K562 (cell line): ENCODE measurements around the gene GADD45GIP1. TPM values are rescaled to one million over a fixed set of nuclear protein-coding genes. Genes with fewer than 3 reads are reported as not detected.

Source experiments
- DACH1 ChIP-seq: fragments of 450-650 bp; IDR thresholded peaks from 2 replicates; pipeline ENCODE4 v1.6.1; 2018; ENCODE audit not compliant: partially characterized antibody
- DMBX1 ChIP-seq: fragments of 250-450 bp; sonication (Bioruptor Pico); IDR thresholded peaks from 2 replicates; pipeline ENCODE4 v1.8.0; 2022; ENCODE audit warnings: inconsistent platforms, mild to moderate bottlenecking, moderate library complexity, borderline replicate concordance
- DNMT1 ChIP-seq: fragments of 450-650 bp; IDR thresholded peaks from 2 replicates; pipeline ENCODE4 v1.6.1; 2016; ENCODE audit warnings: antibody characterized with exemption, mild to moderate bottlenecking
- FOXM1 ChIP-seq, 2 experiments: fragments of 450-650 bp in 1 of 2; sonication (generic) in 1 of 2; formaldehyde crosslinking in 1 of 2; IDR thresholded peaks; 2 replicates each; pipeline versions ENCODE4 v1.6.1 to v1.9.0; 2017 to 2022; ENCODE audit warnings: low read depth in 2 of 2, mild to moderate bottlenecking in 2 of 2, missing genetic modification reagents in 1 of 2, moderate library complexity in 1 of 2
- GTF2E2 ChIP-seq: fragments of 200-800 bp; sonication (Bioruptor generic); IDR thresholded peaks from 2 replicates; pipeline ENCODE4 v1.6.1; 2016; ENCODE audit warnings: missing genetic modification characterization, missing compliant biosample characterization
- HDAC6 ChIP-seq: IDR thresholded peaks from 2 replicates; pipeline ENCODE4 v1.6.1; 2012; ENCODE audit warnings: low read depth, mild to moderate bottlenecking, control low read depth, inconsistent platforms, low read length, moderate library complexity
- NR3C1 ChIP-seq: sonication (generic); formaldehyde crosslinking; IDR thresholded peaks from 2 replicates; pipeline ENCODE4 v1.8.1; 2022; ENCODE audit warnings: missing genetic modification reagents
- PHB ChIP-seq: fragments of 250-450 bp; sonication (Bioruptor Pico); IDR thresholded peaks from 2 replicates; pipeline ENCODE4 v1.5.0; 2021
- POLR2B ChIP-seq: fragments of 450-650 bp; IDR thresholded peaks from 2 replicates; pipeline ENCODE4 v1.6.1; 2018; ENCODE audit warnings: low read depth; ENCODE audit not compliant: partially characterized antibody
- RB1 ChIP-seq: fragments of 450-650 bp; IDR thresholded peaks from 2 replicates; pipeline ENCODE4 v1.6.1; 2017; ENCODE audit warnings: low read depth, mild to moderate bottlenecking
- RFX7 ChIP-seq: fragments of 250-450 bp; sonication (Bioruptor Pico); IDR thresholded peaks from 2 replicates; pipeline ENCODE4 v1.5.1; 2021; ENCODE audit warnings: mild to moderate bottlenecking
- YY1 ChIP-seq, 3 experiments: IDR thresholded peaks; 2 replicates each; pipeline ENCODE4 v1.6.1; 2011; ENCODE audit warnings: low read length in 2 of 3, mild to moderate bottlenecking in 2 of 3, moderate library complexity in 2 of 3, borderline replicate concordance in 1 of 3, control low read depth in 1 of 3, low read depth in 1 of 3; ENCODE audit not compliant: insufficient read depth in 3 of 3, insufficient replicate concordance in 2 of 3, control insufficient read depth in 1 of 3, insufficient read length in 1 of 3; ENCODE audit errors: extremely low read depth in 1 of 3
- ZNF184 ChIP-seq: sonication (generic); formaldehyde crosslinking; IDR thresholded peaks from 2 replicates; pipeline ENCODE4 v1.5.0; 2020; ENCODE audit warnings: missing genetic modification reagents
- ZNF780A ChIP-seq: fragments of 250-450 bp; sonication (Bioruptor Pico); IDR thresholded peaks from 2 replicates; pipeline ENCODE4 v1.5.0; 2021; ENCODE audit warnings: mild to moderate bottlenecking
- polyA plus RNA-seq, 8 experiments: library from polyadenylated mRNA; depleted of rRNA in 4 of 8; stranded (reverse) in 5 of 8; unstranded in 3 of 8; fragments of >200 nt; fragmentation: Nextera tagmentation in 2 of 8; fragmentation: Illumina TruSeq in 1 of 8; extraction: Ambion mirVana in 2 of 8; extraction: Trizol in 1 of 8; gene quantifications; 2 replicates each; pipeline versions ENCODE4 v1.2.1 to v1.2.3, GENCODE V29; 2011 to 2014; ENCODE audit warnings: inconsistent platforms in 1 of 8, missing spikeins in 1 of 8
- total RNA-seq, 7 experiments: library from RNA; depleted of rRNA in 6 of 7; stranded (reverse); fragments of >200 nt in 6 of 7; fragmentation: Illumina TruSeq in 2 of 7; extraction: Trizol in 2 of 7; gene quantifications; 2 replicates each; pipeline versions ENCODE4 v1.2.1 to v1.2.3, GENCODE V29; 2011 to 2021; ENCODE audit warnings: low replicate concordance in 1 of 7
- TF ChIP-seq, protein P1 (sequence below): fragments of 250-450 bp; sonication (Bioruptor Pico); IDR thresholded peaks from 2 replicates; pipeline ENCODE4 v1.8.0; 2021; ENCODE audit warnings: borderline replicate concordance, mild to moderate bottlenecking, moderate library complexity; ENCODE audit not compliant: poor library complexity, severe bottlenecking
- TF ChIP-seq, protein P2 (sequence below): fragments of 450-650 bp; IDR thresholded peaks from 2 replicates; pipeline ENCODE4 v1.6.1; 2016; ENCODE audit warnings: mild to moderate bottlenecking, moderate library complexity

Gene GADD45GIP1
- total and polyA plus RNA-seq, 9 of the 15 experiments (the other 6 are each of a cell fraction or from before 2014, with no cell fraction given) = 5.1 to 161 (median 29.2) TPM

DNA sequence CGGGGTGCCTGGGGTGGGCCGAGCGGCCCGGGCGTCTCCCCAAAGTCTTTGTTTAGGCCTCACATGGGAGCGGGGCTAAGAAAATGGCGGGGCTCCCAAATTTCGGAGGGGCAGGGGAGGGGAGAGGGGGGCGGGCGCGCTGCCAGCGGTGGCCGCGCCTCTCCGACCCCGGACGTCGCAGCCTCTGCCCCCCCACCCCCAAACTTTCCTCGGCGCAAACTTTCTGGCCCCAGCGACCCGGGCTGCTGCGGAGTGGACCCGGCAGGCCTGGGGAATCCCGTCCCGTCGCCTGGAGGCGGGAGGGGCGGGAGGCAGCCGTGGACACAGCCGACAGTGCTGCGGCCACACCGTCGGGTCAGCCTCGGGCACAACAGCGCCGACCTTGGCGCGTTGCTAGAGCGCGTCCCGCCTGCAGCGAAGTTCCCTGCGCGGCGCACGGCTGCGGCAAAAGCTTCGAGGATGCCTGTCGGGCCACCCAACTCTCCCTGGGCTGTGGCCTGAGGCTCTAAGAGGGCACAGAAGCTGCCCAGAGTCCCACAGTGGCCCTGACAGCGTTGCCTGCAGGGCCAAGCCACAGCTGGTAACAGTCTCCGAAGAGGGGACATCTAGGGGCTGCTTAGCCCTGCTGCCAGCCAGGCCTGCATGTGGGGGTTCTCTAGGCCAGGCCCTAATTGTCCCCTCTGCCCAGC is 39.5 kb upstream of the GADD45GIP1 start (continued):
- TF ChIP-seq, protein P1, sequence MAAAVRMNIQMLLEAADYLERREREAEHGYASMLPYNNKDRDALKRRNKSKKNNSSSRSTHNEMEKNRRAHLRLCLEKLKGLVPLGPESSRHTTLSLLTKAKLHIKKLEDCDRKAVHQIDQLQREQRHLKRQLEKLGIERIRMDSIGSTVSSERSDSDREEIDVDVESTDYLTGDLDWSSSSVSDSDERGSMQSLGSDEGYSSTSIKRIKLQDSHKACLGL (CRISPR knock-in tag) = no peak
- TF ChIP-seq, protein P2, sequence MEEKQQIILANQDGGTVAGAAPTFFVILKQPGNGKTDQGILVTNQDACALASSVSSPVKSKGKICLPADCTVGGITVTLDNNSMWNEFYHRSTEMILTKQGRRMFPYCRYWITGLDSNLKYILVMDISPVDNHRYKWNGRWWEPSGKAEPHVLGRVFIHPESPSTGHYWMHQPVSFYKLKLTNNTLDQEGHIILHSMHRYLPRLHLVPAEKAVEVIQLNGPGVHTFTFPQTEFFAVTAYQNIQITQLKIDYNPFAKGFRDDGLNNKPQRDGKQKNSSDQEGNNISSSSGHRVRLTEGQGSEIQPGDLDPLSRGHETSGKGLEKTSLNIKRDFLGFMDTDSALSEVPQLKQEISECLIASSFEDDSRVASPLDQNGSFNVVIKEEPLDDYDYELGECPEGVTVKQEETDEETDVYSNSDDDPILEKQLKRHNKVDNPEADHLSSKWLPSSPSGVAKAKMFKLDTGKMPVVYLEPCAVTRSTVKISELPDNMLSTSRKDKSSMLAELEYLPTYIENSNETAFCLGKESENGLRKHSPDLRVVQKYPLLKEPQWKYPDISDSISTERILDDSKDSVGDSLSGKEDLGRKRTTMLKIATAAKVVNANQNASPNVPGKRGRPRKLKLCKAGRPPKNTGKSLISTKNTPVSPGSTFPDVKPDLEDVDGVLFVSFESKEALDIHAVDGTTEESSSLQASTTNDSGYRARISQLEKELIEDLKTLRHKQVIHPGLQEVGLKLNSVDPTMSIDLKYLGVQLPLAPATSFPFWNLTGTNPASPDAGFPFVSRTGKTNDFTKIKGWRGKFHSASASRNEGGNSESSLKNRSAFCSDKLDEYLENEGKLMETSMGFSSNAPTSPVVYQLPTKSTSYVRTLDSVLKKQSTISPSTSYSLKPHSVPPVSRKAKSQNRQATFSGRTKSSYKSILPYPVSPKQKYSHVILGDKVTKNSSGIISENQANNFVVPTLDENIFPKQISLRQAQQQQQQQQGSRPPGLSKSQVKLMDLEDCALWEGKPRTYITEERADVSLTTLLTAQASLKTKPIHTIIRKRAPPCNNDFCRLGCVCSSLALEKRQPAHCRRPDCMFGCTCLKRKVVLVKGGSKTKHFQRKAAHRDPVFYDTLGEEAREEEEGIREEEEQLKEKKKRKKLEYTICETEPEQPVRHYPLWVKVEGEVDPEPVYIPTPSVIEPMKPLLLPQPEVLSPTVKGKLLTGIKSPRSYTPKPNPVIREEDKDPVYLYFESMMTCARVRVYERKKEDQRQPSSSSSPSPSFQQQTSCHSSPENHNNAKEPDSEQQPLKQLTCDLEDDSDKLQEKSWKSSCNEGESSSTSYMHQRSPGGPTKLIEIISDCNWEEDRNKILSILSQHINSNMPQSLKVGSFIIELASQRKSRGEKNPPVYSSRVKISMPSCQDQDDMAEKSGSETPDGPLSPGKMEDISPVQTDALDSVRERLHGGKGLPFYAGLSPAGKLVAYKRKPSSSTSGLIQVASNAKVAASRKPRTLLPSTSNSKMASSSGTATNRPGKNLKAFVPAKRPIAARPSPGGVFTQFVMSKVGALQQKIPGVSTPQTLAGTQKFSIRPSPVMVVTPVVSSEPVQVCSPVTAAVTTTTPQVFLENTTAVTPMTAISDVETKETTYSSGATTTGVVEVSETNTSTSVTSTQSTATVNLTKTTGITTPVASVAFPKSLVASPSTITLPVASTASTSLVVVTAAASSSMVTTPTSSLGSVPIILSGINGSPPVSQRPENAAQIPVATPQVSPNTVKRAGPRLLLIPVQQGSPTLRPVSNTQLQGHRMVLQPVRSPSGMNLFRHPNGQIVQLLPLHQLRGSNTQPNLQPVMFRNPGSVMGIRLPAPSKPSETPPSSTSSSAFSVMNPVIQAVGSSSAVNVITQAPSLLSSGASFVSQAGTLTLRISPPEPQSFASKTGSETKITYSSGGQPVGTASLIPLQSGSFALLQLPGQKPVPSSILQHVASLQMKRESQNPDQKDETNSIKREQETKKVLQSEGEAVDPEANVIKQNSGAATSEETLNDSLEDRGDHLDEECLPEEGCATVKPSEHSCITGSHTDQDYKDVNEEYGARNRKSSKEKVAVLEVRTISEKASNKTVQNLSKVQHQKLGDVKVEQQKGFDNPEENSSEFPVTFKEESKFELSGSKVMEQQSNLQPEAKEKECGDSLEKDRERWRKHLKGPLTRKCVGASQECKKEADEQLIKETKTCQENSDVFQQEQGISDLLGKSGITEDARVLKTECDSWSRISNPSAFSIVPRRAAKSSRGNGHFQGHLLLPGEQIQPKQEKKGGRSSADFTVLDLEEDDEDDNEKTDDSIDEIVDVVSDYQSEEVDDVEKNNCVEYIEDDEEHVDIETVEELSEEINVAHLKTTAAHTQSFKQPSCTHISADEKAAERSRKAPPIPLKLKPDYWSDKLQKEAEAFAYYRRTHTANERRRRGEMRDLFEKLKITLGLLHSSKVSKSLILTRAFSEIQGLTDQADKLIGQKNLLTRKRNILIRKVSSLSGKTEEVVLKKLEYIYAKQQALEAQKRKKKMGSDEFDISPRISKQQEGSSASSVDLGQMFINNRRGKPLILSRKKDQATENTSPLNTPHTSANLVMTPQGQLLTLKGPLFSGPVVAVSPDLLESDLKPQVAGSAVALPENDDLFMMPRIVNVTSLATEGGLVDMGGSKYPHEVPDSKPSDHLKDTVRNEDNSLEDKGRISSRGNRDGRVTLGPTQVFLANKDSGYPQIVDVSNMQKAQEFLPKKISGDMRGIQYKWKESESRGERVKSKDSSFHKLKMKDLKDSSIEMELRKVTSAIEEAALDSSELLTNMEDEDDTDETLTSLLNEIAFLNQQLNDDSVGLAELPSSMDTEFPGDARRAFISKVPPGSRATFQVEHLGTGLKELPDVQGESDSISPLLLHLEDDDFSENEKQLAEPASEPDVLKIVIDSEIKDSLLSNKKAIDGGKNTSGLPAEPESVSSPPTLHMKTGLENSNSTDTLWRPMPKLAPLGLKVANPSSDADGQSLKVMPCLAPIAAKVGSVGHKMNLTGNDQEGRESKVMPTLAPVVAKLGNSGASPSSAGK = peak; percentile 40; the same call in 1 of the 2 replicates
- TF ChIP-seq ZNF780A (no peak), HDAC6 (no peak), GTF2E2 (no peak), DACH1 (no peak), RB1 (peak; percentile 77), DMBX1 (CRISPR knock-in tag) (no peak), POLR2B (no peak), NR3C1 (CRISPR knock-in tag) (no peak), ZNF184 (CRISPR knock-in tag) (no peak), FOXM1 (IDR thresholded peaks at IDR 0.05; ENCODE audit: low read depth) (no peak), FOXM1 (CRISPR knock-in tag; IDR thresholded peaks at IDR 0.05; ENCODE audit: low read depth) (no peak), DNMT1 (no peak), RFX7 (CRISPR knock-in tag) (no peak), PHB (CRISPR knock-in tag) (no peak), YY1 (IDR thresholded peaks at IDR 0.05; ENCODE audit: borderline replicate concordance in 1 of 3, control insufficient read depth in 1 of 3, extremely low read depth in 1 of 3, insufficient read depth in 3 of 3, insufficient read length in 1 of 3, insufficient replicate concordance in 2 of 3, low read depth in 1 of 3, low read length in 2 of 3) (peak in 1 of 3 experiments; percentile 25)
